MM.1S (cell line): ENCODE measurements around the gene UCP3.

Experiments used
- CTCF ChIP-seq: fragments of 300-600 bp; sonication (generic); IDR thresholded peaks from 2 replicates; pipeline ENCODE4 v1.5.1; 2016; ENCODE audit warnings: antibody characterized with exemption, low read length, mixed read lengths
- EZH2phosphoT487 ChIP-seq: fragments of 300-600 bp; sonication (generic); IDR thresholded peaks from 2 replicates; pipeline ENCODE4 v1.6.1; 2018; ENCODE audit warnings: antibody characterized with exemption, low read length

DNA sequence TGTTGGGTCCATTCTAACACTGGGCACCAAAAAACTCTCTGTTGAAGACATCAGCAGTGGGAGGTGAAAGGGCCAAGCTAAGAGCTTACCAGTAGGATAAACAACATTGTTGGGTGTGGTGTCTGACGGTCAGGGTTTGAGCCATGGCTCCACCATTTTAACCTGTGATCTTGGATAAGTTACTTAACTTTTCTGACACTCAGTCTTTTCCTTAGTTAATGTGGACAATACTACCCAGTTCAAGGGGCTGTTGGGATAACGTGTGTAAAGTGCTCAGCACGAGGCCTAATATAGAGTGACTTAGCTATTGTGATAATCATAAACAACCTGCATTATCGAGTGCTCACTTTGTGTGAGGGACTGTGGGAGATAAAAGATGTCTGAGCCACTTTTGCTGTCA is 6.1 kb downstream of the UCP3 start:
- TF ChIP-seq CTCF (no peak), EZH2phosphoT487 (no peak)
